C4-2B (cell line): ENCODE measurements around the gene ZNF219.

ENCODE experiments used
- H3K27ac ChIP-seq: fragments of 450-650 bp; 2 replicates; pipeline ENCODE4 v1.5.1; 2017
- ZFX ChIP-seq: fragments of 450-650 bp; IDR thresholded peaks from 2 replicates; pipeline ENCODE4 v1.6.1; 2017
- TF ChIP-seq, protein P1 (sequence below): fragments of 450-650 bp; conservative IDR thresholded peaks from 2 replicates; pipeline ENCODE4 v1.5.1; 2017; ENCODE audit warnings: mild to moderate bottlenecking

The ZNF219 gene

DNA sequence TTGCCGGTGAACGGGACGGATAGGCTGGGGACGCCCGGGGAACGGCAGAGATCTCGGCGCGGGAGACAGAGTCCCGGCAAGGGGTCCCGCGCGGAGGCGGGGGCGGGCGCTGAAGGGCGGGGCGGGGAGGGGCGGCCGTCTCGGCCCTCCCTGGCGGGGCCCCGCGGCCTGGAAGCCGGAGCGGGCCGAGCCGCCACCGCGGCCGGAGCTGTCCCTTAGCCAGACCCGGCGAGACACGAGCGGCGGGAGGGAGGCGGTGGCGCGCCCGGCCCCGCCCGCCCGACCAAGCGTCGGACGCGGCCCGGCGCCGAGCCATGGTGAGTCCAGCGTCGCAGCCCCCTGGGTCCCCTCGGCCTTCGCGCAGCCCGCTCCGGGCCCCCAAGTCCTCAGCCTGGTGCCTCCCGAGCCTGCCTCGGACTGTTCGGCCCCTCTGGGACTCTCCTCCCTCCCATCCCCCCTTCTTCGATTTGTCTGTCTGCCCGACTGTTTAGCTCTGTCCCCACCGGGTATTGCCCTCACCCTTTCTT is 28.3 kb downstream of the ZNF219 start, which contains the start of gene ARHGEF40:
ARHGEF40 (plus strand) TSS at position 222 of the 527 bp plus-strand sequence; CDS start at position 315, 93 bp downstream.
- H3K27ac ChIP-seq, result peak within 1 kb of the TSS; percentile 67
- TF ChIP-seq, protein P1, sequence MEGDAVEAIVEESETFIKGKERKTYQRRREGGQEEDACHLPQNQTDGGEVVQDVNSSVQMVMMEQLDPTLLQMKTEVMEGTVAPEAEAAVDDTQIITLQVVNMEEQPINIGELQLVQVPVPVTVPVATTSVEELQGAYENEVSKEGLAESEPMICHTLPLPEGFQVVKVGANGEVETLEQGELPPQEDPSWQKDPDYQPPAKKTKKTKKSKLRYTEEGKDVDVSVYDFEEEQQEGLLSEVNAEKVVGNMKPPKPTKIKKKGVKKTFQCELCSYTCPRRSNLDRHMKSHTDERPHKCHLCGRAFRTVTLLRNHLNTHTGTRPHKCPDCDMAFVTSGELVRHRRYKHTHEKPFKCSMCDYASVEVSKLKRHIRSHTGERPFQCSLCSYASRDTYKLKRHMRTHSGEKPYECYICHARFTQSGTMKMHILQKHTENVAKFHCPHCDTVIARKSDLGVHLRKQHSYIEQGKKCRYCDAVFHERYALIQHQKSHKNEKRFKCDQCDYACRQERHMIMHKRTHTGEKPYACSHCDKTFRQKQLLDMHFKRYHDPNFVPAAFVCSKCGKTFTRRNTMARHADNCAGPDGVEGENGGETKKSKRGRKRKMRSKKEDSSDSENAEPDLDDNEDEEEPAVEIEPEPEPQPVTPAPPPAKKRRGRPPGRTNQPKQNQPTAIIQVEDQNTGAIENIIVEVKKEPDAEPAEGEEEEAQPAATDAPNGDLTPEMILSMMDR, result no peak
- peak; percentile 48; the same call in 1 of the 2 replicates for TF ChIP-seq ZFX

DNA sequence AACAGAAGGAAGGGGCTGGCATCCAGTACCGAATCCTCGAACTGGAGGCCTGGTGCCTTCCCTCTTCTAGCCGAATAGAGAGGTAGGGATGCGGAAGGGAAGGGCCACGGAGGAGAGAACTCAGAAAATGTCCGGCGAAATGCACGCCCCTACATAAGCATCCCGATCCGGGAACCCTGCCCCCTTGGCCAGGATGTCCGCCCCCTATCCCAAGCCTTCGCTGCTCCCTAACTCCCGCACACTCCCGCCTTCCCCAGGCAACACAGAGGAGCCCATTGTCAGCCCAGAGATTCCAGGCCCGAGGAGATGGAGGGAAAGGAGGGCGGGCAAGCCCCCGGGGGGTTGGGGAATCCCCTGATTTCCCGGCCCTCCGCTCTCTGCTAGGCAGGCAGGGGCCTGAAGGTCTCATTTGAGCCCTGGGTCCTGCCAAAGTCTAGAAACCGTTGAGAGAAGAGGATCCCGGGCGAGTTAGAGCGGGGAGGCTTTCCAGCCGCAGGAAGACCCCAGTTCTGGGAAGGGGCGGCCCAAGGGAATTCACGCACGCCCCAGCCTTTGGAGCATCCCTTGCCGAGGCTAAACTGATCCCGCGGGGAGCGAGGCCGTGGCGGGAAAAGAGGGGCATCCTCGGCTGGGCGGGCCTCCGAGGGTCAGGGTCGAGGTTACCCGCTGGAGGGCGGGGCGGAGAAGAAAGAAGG is 28.9 kb downstream of the ZNF219 start:
- peak overlapping the region; percentile 67 for H3K27ac ChIP-seq

DNA sequence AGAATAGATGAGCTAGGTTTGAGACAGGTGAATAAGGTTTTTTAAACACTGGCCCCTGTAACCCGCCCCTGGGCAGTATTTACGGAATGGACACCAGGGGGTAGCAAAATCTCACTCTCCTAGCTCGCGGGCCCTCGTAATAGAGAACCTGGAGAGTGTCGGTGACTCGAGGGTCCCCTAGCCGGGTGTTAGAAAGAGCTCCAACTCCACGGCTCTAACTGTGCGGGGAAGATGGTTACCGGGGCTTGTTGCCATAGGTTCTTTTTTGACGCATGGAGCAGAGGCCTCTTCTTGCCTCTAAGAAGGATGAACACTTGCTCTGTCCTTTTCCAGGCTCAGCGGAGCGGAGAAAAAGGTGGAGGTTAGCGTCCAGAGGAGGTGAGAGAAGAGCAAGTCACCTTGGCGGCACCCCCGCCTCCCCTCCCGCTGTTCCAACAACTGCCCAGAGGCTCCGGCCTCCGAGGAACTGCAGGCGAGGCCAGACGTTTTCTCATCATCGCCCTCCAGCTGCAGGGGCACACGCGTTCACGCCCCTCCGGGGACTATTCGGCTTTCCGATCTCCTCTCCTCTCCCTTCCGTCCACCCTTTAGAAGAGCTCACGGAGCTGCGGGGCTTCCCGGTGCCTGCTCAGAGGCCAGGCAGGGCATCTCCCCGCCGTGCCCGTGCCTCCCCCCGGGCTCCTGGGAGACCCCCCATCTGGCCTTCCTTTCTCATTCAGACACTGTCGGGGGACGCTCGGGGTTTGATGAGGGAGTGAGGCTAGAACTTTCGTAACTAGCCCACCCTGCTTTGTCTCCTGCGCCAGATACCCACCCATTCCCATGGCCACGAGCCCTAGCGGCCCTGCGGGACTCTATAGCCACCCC is 29.7 kb downstream of the ZNF219 start:
- no peak overlapping the region for H3K27ac ChIP-seq
- TF ChIP-seq, protein P1, result peak; percentile 59
- no peak for TF ChIP-seq ZFX

More for the DNA sequence above, 28.9 kb downstream of the ZNF219 start:
- TF ChIP-seq, protein P1, result no peak
- no peak for TF ChIP-seq ZFX

DNA sequence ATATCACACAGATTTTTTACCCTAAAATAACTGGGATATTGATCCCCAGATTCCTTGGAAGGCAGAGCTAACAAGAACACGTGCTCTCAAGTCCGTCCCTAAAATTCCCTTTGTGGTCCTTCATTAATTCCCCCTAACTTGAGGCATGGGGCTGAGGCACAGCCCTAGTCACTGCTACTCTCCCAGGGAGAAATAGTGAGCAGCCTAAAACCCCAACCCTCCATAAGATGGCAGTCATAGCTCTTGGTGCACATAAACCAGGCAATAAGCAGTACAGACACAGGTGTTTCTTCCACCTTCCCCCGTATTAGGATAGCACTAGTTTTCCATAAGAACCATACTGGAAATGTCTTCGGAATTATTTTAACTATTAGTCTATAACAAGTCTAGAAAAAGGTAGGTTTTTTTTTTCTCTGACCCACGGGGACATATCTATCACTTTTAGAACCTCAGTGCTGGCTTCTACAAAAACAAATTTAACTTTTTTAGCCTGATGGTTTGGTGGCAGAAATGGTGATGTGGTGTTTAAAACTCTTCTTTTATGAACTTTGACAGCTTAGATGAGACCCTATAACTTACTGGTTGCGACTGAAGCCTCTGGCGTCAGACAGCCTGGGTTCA is 31.5 kb downstream of the ZNF219 start:
- TF ChIP-seq ZFX, result no peak
- TF ChIP-seq, protein P1, result peak; percentile 26
- H3K27ac ChIP-seq, result no peak overlapping the region

DNA sequence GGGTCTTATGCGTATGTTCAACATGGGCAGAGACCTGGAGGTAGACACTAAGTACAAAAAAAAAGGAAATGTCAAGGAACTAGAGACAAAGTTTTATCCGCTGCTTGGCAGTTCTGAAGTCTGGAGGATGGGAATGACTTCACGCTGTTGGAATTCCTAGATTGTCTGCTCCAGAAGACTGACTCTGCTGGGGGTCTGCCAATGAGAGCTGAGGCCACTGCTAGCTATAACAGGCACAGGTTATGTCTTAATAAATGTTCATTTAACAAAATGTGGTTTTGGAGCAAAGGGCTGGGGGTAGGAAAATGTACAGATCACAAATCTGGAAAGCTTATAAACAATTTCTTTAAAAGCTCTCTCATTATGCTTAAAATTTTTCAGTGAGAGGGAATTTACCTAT is 35.0 kb downstream of the ZNF219 start:
- TF ChIP-seq ZFX, result no peak
- TF ChIP-seq, protein P1, result no peak
- H3K27ac ChIP-seq, result no peak overlapping the region

DNA sequence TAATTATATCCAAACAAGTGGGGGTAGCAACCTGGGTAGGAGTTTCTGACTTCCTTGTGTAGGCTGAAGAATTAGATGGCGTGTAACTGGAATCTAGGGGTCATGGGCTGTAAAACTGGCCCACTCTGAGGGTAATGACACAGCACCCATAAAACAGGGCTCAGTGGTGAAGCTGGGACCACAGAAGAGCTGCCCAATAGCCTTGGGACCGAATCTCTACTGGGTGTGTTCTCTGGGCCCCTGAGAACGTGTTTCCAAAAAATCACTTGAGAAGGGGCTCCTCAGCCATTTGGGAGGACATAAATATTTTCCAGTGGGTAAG is 37.1 kb downstream of the ZNF219 start:
- no peak overlapping the region for H3K27ac ChIP-seq
- no peak for TF ChIP-seq ZFX
- TF ChIP-seq, protein P1, result no peak
